Measurements from ENCODE around the gene PGPEP1. TPM values are rescaled to one million over a fixed set of nuclear protein-coding genes. Genes with fewer than 3 reads are reported as not detected.

PGPEP1 gene
- polyA plus RNA-seq, 1 experiment, result 32.2 TPM

GRCh38 chr19:18310966-18311365 lies 29.4 kb upstream of the PGPEP1 start:
- peaks cover 14% of the 10 kb centered on the region for H3K36me3 ChIP-seq (ENCODE audit: control insufficient read depth, insufficient read depth, low read length)
- no peak for DNase-seq (ENCODE audit: low read depth)
- no peaks in the 10 kb centered on the region for H3K27me3 ChIP-seq (ENCODE audit: control insufficient read depth, insufficient read depth, low read length)
- ChIA-PET CTCF (interaction anchor here (1.3 to 2.2 kb wide), 2 partner anchors 18 to 31 kb away, joined by 3 to 8 read pairs; no protein-coding TSS in a partner anchor), POLR2A (no interaction called here)
- TF ChIP-seq CTCF (IDR thresholded peaks at IDR 0.05; ENCODE audit: insufficient read depth, low read depth, low read length), result no peak
- H3K4me3 ChIP-seq (ENCODE audit: low read depth, low read length), result no peak overlapping the region

GRCh38 chr19:18311502-18312091 lies 28.8 kb upstream of the PGPEP1 start:
- ChIA-PET POLR2A (no interaction called here), CTCF (no interaction called here)
- peaks cover 14% of the 10 kb centered on the region for H3K36me3 ChIP-seq (ENCODE audit: control insufficient read depth, insufficient read depth, low read length)
- no peaks in the 10 kb centered on the region for H3K27me3 ChIP-seq (ENCODE audit: control insufficient read depth, insufficient read depth, low read length)
- no peak for TF ChIP-seq CTCF (IDR thresholded peaks at IDR 0.05; ENCODE audit: insufficient read depth, low read depth, low read length)
- DNase-seq (ENCODE audit: low read depth), result no peak
- no peak overlapping the region for H3K4me3 ChIP-seq (ENCODE audit: low read depth, low read length)

- CTCF ChIA-PET, result interaction anchor here (2.4 kb wide), 1 partner anchor 33 kb away, joined by 13 read pairs; no protein-coding TSS in a partner anchor
- POLR2A ChIA-PET, result no interaction called here
- Histone ChIP-seq H3K36me3 (ENCODE audit: control insufficient read depth, insufficient read depth, low read length) (peaks cover 14% of the 10 kb centered on the region), H3K27me3 (ENCODE audit: control insufficient read depth, insufficient read depth, low read length) (no peaks in the 10 kb centered on the region), H3K4me3 (ENCODE audit: low read depth, low read length) (no peak overlapping the region)
- DNase-seq (ENCODE audit: low read depth), result no peak
- no peak for TF ChIP-seq CTCF (IDR thresholded peaks at IDR 0.05; ENCODE audit: insufficient read depth, low read depth, low read length)
These were observed 28.3 kb upstream of the PGPEP1 start for GRCh38 chr19:18312092-18312534.

GRCh38 chr19:18313398-18313797 lies 27.0 kb upstream of the PGPEP1 start:
- POLR2A ChIA-PET, result no interaction called here
- Histone ChIP-seq H3K4me3 (ENCODE audit: low read depth, low read length) (no peak overlapping the region), H3K27me3 (ENCODE audit: control insufficient read depth, insufficient read depth, low read length) (no peaks in the 10 kb centered on the region), H3K36me3 (ENCODE audit: control insufficient read depth, insufficient read depth, low read length) (peaks cover 14% of the 10 kb centered on the region)
- no peak for DNase-seq (ENCODE audit: low read depth)
- CTCF ChIA-PET, result interaction anchor here (1.2 to 2.4 kb wide), 4 partner anchors 8 to 35 kb away, joined by 3 to 13 read pairs (median 5); no protein-coding TSS in a partner anchor
- no peak for TF ChIP-seq CTCF (IDR thresholded peaks at IDR 0.05; ENCODE audit: insufficient read depth, low read depth, low read length)

- POLR2A ChIA-PET, result no interaction called here
These were observed 22.2 kb upstream of the PGPEP1 start for GRCh38 chr19:18317961-18318800.

More at GRCh38 chr19:18317961-18318800, 22.2 kb upstream of the PGPEP1 start:
- no peak for DNase-seq (ENCODE audit: low read depth)
- no peak for TF ChIP-seq CTCF (IDR thresholded peaks at IDR 0.05; ENCODE audit: insufficient read depth, low read depth, low read length)
- Histone ChIP-seq H3K27me3 (ENCODE audit: control insufficient read depth, insufficient read depth, low read length) (no peaks in the 10 kb centered on the region), H3K36me3 (ENCODE audit: control insufficient read depth, insufficient read depth, low read length) (peaks cover 3% of the 10 kb centered on the region; the same call in 1 of the 2 replicates), H3K4me3 (ENCODE audit: low read depth, low read length) (no peak overlapping the region)
- CTCF ChIA-PET, result interaction anchor here (1.5 to 4.1 kb wide), 4 partner anchors 10 to 39 kb away, joined by 3 to 31 read pairs (median 7); partner anchors contain the start of gene JUND

All from BJ (cell line).